ENCODE measurements around the gene KAZN.

DNA sequence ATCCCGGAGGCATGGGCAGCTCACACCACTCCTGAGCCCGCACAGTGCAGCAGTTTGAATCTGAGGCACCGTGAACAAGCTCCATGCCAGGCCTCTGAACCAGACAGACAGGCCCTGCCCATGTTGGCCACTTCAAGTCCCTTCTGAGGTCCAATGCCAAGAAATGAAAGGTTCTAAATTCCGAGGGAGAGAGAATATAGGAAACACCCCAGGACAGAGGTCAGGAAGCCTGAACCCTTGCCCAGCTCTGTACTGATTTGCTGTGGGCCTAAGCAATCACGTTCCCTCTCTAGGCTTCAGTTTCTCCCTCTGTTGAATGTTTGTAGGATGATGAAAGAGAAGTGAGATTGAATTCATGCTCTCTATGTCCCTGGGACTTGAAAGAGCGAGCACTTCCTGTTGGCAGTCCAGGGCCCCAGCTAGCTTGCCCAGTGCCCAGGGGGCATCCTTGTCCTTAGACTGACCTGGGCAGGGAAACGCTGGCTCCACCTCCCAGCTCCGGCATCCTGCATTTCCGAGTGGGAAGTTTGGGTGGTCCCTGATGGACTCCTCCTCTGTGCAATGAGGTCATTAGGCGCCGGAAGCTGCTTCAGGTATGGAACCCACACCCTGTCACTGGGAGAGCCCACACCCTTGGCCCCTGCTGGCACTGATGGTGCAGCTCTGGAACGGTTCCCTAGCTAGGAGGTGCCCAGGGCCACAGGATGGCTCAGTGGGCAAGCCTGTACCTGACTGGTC, 312.7 kb downstream of the KAZN start:
- TF ChIP-seq POLR2AphosphoS5 (IDR thresholded peaks at IDR 0.05) (no peak), EP300 (IDR thresholded peaks at IDR 0.05) (no peak), POLR2A (IDR thresholded peaks at IDR 0.05) (no peak)
- TF ChIP-seq, protein P1, sequence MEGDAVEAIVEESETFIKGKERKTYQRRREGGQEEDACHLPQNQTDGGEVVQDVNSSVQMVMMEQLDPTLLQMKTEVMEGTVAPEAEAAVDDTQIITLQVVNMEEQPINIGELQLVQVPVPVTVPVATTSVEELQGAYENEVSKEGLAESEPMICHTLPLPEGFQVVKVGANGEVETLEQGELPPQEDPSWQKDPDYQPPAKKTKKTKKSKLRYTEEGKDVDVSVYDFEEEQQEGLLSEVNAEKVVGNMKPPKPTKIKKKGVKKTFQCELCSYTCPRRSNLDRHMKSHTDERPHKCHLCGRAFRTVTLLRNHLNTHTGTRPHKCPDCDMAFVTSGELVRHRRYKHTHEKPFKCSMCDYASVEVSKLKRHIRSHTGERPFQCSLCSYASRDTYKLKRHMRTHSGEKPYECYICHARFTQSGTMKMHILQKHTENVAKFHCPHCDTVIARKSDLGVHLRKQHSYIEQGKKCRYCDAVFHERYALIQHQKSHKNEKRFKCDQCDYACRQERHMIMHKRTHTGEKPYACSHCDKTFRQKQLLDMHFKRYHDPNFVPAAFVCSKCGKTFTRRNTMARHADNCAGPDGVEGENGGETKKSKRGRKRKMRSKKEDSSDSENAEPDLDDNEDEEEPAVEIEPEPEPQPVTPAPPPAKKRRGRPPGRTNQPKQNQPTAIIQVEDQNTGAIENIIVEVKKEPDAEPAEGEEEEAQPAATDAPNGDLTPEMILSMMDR (IDR thresholded peaks at IDR 0.05): no peak
